Spleen (tissue), 11 donors: ENCODE results near the gene RPS19BP1. TPM values are rescaled to one million over a fixed set of nuclear protein-coding genes. Genes with fewer than 3 reads are reported as not detected.

Source experiments
- DNase-seq: peaks from one replicate; pipeline ENCODE4 v3.0.0-alpha.2; 2020
- H3K27ac ChIP-seq, 8 donors: fragments of 200-600 bp; sonication (generic) in 7 of 8; 1 replicate in 4 of 8; 2 replicates in 4 of 8; pipeline versions ENCODE4 v1.5.0 to v1.8.0; 2016 to 2021; ENCODE audit warnings: inconsistent platforms in 4 of 8, mild to moderate bottlenecking in 4 of 8, moderate library complexity in 1 of 8
- H3K27me3 ChIP-seq, 7 donors: fragments of 200-600 bp; sonication (generic) in 6 of 7; replicated peaks in 1 of 7; 1 replicate in 4 of 7; 2 replicates in 3 of 7; pipeline versions ENCODE4 v1.5.0 to v1.8.0; 2016 to 2021; ENCODE audit warnings: inconsistent platforms in 3 of 7, mild to moderate bottlenecking in 1 of 7
- H3K36me3 ChIP-seq, 6 donors: fragments of 200-600 bp; sonication (generic) in 5 of 6; 1 replicate in 4 of 6; 2 replicates in 2 of 6; pipeline versions ENCODE4 v1.5.0 to v1.8.0; 2016 to 2021; ENCODE audit warnings: inconsistent platforms in 2 of 6
- H3K4me1 ChIP-seq, 6 donors: fragments of 200-600 bp; sonication (generic) in 5 of 6; 1 replicate in 3 of 6; 2 replicates in 3 of 6; pipeline versions ENCODE4 v1.5.0 to v1.8.0; 2016 to 2021; ENCODE audit warnings: inconsistent platforms in 3 of 6
- H3K4me3 ChIP-seq, 8 donors: fragments of 200-600 bp; sonication (generic) in 7 of 8; 1 replicate in 4 of 8; 2 replicates in 4 of 8; pipeline versions ENCODE4 v1.5.0 to v1.8.0; 2016 to 2021; ENCODE audit warnings: inconsistent platforms in 4 of 8, mild to moderate bottlenecking in 4 of 8, moderate library complexity in 2 of 8
- H3K9me3 ChIP-seq, 8 donors: fragments of 200-600 bp; sonication (generic) in 7 of 8; 1 replicate in 4 of 8; 2 replicates in 4 of 8; pipeline versions ENCODE4 v1.5.0 to v1.8.0; 2016 to 2021; ENCODE audit warnings: inconsistent platforms in 4 of 8
- POLR2A ChIP-seq, 3 donors: fragments of 450-650 bp; IDR thresholded peaks; one replicate each; pipeline ENCODE4 v1.5.1; 2017; ENCODE audit warnings: antibody characterized with exemption in 3 of 3, mild to moderate bottlenecking in 1 of 3
- POLR2AphosphoS5 ChIP-seq, 3 donors: sonication (generic); formaldehyde crosslinking; IDR thresholded peaks; one replicate each; pipeline ENCODE4 v1.5.1; 2017; ENCODE audit warnings: antibody characterized with exemption in 3 of 3
- WGBS, 5 donors: extraction: QIAGEN DNeasy Blood & Tissue Kit in 3 of 5; methylation state at CpG; one replicate each; pipeline versions ENCODE4 v1.1.5 to v1.1.7; 2013 to 2018; 5-methylcytosine and 5-hydroxymethylcytosine counted together
- intact Hi-C: fragments of 100-400 bp; cut with DNase I; formaldehyde crosslinking; loops from one replicate; pipeline ENCODE4 v1.15.0; 2023; ENCODE audit warnings: low total_unique reads
- polyA plus RNA-seq, 3 donors: library from polyadenylated mRNA; stranded (reverse); fragments of 200-250 nt; gene quantifications; one replicate each; pipeline ENCODE4 v1.2.1, GENCODE V29; 2013
- total RNA-seq, 7 donors: library from RNA; depleted of rRNA in 3 of 7; stranded (reverse); fragments of >200 nt in 3 of 7; fragmentation: NEBNext Ultra II Directional in 4 of 7; extraction: Animal tissue kit (Norgen Biotek cat#: 25700) in 4 of 7; gene quantifications; one replicate each; pipeline versions ENCODE4 v1.1.0 to v1.2.1, GENCODE V29; 2016 to 2021
- TF ChIP-seq, protein P1 (sequence below), 11 experiments: fragments of 200-600 bp in 7 of 11; fragments of 450-650 bp in 4 of 11; sonication (generic) in 4 of 11; IDR thresholded peaks in 8 of 11; conservative IDR thresholded peaks in 3 of 11; 1 replicate in 7 of 11; 2 replicates in 4 of 11; pipeline versions ENCODE4 v1.4.0 to v1.8.0; 2016 to 2021; ENCODE audit warnings: antibody characterized with exemption in 11 of 11, inconsistent platforms in 4 of 11, mild to moderate bottlenecking in 1 of 11
- donor health status: healthy with polysubstance abuse.
- donor health status: DM: no; HTN: no; CAD: no; lungs with moderate emphysema.
- donor health status: DM: no; HTN: no; CAD: no.
- donor health status: Bipolar disorder and iron deficiency.
- donor health status: healthy.
- donor health status: DM: no; HTN: no; CAD: no.
- donor health status: DM: yes; HTN: yes; CAD: no.

Gene RPS19BP1
- total and polyA plus RNA-seq, 10 donors: 55.8 to 210 (median 96.6) TPM

DNA sequence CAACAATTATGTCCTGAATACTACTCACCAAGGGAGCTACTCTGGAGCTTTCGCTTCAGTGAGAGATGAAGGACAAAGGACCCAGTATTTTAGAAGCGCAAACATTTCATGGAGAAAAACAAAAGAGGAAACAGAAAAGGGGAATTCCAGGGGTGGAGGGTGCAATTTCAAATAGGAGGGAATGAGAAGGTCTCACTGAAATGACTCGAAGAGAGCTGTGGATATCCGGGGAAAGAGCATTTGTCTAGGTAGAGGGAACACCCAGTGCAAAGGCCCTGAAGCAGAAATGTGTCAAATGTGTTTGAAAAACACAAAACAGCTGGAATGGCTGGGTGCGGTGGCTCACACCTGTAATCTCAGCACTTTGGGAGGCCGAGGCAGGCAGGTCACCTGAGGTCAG is 2.4 kb downstream of the RPS19BP1 start:
- Histone ChIP-seq H3K4me3 (peak overlapping the region in 1 of 8 donors; percentile 64), H3K9me3 (no peaks in the 10 kb centered on the region), H3K36me3 (peaks cover 0 to 59% (median 18%) of the 10 kb centered on the region in 6 donors), H3K27ac (peak overlapping the region in 5 of 8 donors; percentile 60 to 99 (median 85)), H3K27me3 (no peaks in the 10 kb centered on the region), H3K4me1 (peaks cover 69 to 95% (median 89%) of the 10 kb centered on the region in 6 donors)
- 60 to 81% (median 66%) methylated on average over 6 of the region's 6 CpGs for WGBS, 5 donors
- TF ChIP-seq, protein P1, sequence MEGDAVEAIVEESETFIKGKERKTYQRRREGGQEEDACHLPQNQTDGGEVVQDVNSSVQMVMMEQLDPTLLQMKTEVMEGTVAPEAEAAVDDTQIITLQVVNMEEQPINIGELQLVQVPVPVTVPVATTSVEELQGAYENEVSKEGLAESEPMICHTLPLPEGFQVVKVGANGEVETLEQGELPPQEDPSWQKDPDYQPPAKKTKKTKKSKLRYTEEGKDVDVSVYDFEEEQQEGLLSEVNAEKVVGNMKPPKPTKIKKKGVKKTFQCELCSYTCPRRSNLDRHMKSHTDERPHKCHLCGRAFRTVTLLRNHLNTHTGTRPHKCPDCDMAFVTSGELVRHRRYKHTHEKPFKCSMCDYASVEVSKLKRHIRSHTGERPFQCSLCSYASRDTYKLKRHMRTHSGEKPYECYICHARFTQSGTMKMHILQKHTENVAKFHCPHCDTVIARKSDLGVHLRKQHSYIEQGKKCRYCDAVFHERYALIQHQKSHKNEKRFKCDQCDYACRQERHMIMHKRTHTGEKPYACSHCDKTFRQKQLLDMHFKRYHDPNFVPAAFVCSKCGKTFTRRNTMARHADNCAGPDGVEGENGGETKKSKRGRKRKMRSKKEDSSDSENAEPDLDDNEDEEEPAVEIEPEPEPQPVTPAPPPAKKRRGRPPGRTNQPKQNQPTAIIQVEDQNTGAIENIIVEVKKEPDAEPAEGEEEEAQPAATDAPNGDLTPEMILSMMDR (IDR thresholded peaks at IDR 0.05 in 8 of 11, conservative IDR thresholded peaks at IDR 0.05 in 3 of 11): no peak
- no peak for TF ChIP-seq POLR2A (IDR thresholded peaks at IDR 0.05)
- no peak for TF ChIP-seq POLR2AphosphoS5 (IDR thresholded peaks at IDR 0.05)
- no peak for DNase-seq
- intact Hi-C loops: loop anchor here (5.0 kb wide), 1 partner anchor 817 kb away; the partner anchor contains the start of gene ADSL

DNA sequence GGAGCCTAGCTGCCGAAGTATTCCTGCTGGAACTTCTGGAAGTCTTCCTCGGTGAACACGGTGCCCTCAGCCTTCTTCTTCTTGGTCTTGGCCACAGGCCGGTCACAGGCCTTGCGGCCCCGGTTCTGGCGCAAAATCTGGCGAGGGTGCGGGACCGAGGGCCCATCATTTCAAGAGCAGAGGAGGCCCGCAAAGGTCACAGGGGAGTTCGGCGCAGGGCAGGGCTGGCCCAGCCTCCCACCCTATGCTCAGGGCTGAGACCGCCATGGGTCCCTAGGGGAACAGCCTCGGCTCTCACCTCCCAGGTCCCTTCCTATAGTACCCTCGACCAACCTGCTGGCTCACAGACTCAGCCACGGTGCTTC is 3.1 kb downstream of the RPS19BP1 start:
- TF ChIP-seq, protein P1 (IDR thresholded peaks at IDR 0.05 in 8 of 11, conservative IDR thresholded peaks at IDR 0.05 in 3 of 11): peak in 5 of 11 experiments; percentile 34 to 63 (median 51)
- no peak for TF ChIP-seq POLR2AphosphoS5 (IDR thresholded peaks at IDR 0.05)
- Histone ChIP-seq H3K27me3 (no peaks in the 10 kb centered on the region), H3K9me3 (no peaks in the 10 kb centered on the region), H3K4me1 (peaks cover 70 to 95% (median 89%) of the 10 kb centered on the region in 6 donors), H3K36me3 (peaks cover under 1 to 65% (median 25%) of the 10 kb centered on the region in 6 donors), H3K27ac (peak overlapping the region; percentile 41 to 99 (median 77)), H3K4me3 (peak overlapping the region in 7 of 8 donors; percentile 4 to 64 (median 18))
- intact Hi-C loops: loop anchor here (5.0 kb wide), 1 partner anchor 37 kb away; no protein-coding TSS in a partner anchor
- WGBS, 5 donors: 51 to 80% (median 60%) methylated on average over 9 to 17 of the region's 17 CpGs
- peak; percentile 86 for DNase-seq

DNA sequence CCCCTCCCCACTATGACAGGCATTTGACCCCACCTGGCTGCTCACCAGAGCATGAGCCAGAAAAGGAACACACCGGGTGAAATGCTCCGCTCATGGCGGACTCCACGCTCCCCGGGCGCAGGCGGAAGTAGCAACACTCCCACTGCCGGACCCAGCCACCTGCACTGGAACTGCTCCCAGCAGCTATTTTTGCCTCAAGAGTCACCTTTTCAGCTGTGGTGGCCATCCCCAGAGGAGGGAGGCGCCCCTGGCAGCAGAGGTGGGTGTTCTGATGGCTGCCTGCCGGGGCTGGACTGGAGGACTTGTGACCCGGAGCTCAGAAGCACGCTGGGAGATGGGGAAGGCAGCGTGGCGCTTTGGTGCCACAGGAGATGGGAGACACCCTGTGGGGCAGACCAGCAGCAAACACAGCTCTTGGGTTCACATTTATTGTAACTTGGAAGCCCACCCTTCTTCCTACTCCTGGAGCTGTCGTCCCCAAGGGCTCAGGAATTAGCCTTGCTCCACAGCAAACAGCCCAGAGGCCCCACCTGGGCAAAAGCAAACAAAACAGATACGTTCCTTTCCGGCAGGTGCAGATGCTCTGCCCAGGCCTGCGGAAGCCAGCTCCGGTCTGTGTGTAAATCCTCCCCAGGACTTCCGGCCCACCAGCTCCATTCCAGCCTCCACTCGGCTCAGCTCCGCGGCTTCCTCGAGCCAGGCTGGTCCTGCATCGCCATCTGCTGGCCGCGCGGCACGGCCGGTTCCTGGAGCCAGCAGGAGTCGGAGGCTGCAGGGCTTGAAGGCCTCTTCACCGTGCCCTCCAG is 3.7 kb downstream of the RPS19BP1 start:
- peaks cover 3 to 71% (median 31%) of the 10 kb centered on the region in 6 donors for H3K36me3 ChIP-seq

More for the DNA sequence above, 3.7 kb downstream of the RPS19BP1 start:
- Histone ChIP-seq H3K27me3 (no peaks in the 10 kb centered on the region), H3K27ac (peak overlapping the region; percentile 41 to 99 (median 77)), H3K9me3 (no peaks in the 10 kb centered on the region), H3K4me1 (peaks cover 71 to 95% (median 90%) of the 10 kb centered on the region in 6 donors), H3K4me3 (peak overlapping the region in 7 of 8 donors; percentile 4 to 64 (median 18))
- TF ChIP-seq, protein P1 (IDR thresholded peaks at IDR 0.05 in 8 of 11, conservative IDR thresholded peaks at IDR 0.05 in 3 of 11): peak; percentile 93 to 99 (median 98)
- peak in 2 of 3 donors; percentile 81 to 93 for TF ChIP-seq POLR2A (IDR thresholded peaks at IDR 0.05)
- peak; percentile 87 to 94 (median 88) for TF ChIP-seq POLR2AphosphoS5 (IDR thresholded peaks at IDR 0.05)
- intact Hi-C loops: loop anchor here (5.0 kb wide), 1 partner anchor 37 kb away; no protein-coding TSS in a partner anchor
- DNase-seq: peak; percentile 99
- 21 to 36% (median 32%) methylated on average over 20 to 32 of the region's 32 CpGs for WGBS, 5 donors
